CD14-positive monocyte (primary cell): ENCODE data around the gene TMEM252. TPM values are rescaled to one million over a fixed set of nuclear protein-coding genes. Genes with fewer than 3 reads are reported as not detected.

ENCODE experiments used
- DNase-seq, 3 donors: peaks; one replicate each; pipeline ENCODE4 v3.0.0-alpha.2; 2011 to 2022
- H2AFZ ChIP-seq: 2 replicates; pipeline ENCODE4 v1.6.0; 2012; ENCODE audit warnings: mild to moderate bottlenecking, low read depth, low read length, inconsistent platforms; ENCODE audit not compliant: insufficient read depth, poor library complexity, severe bottlenecking
- H3K27ac ChIP-seq, 2 donors: 1 replicate in 1 of 2; 2 replicates in 1 of 2; pipeline ENCODE4 v1.5.1; 2012 to 2013; ENCODE audit warnings: low read length in 2 of 2, control low read depth in 1 of 2, inconsistent platforms in 1 of 2, low read depth in 1 of 2, mild to moderate bottlenecking in 1 of 2
- H3K27me3 ChIP-seq, 2 donors: one replicate each; pipeline versions ENCODE4 v1.6.0 to v1.6.1; 2011 to 2013; ENCODE audit warnings: low read length in 2 of 2; ENCODE audit not compliant: control insufficient read depth in 2 of 2, insufficient read depth in 2 of 2
- H3K36me3 ChIP-seq, 2 donors: replicated peaks in 1 of 2; 1 replicate in 1 of 2; 2 replicates in 1 of 2; pipeline versions ENCODE4 v1.5.1 to v1.6.1; 2012 to 2013; ENCODE audit warnings: low read length in 2 of 2, control low read depth in 1 of 2, inconsistent platforms in 1 of 2, mild to moderate bottlenecking in 1 of 2; ENCODE audit not compliant: insufficient read depth in 2 of 2, control insufficient read depth in 1 of 2
- H3K4me1 ChIP-seq, 2 donors: 1 replicate in 1 of 2; 2 replicates in 1 of 2; pipeline versions ENCODE4 v1.5.1 to v1.6.1; 2012 to 2013; ENCODE audit warnings: low read length in 2 of 2, control low read depth in 1 of 2, inconsistent platforms in 1 of 2, mild to moderate bottlenecking in 1 of 2, moderate library complexity in 1 of 2; ENCODE audit not compliant: insufficient read depth in 2 of 2, control insufficient read depth in 1 of 2
- H3K4me2 ChIP-seq: replicated peaks from 2 replicates; pipeline ENCODE3; 2012; ENCODE audit warnings: low read length, moderate library complexity, mild to moderate bottlenecking; ENCODE audit not compliant: poor library complexity, severe bottlenecking; ENCODE audit errors: extremely low read depth
- H3K4me3 ChIP-seq, 3 experiments: fragments of 200-600 bp in 1 of 3; sonication (generic) in 1 of 3; replicated peaks in 1 of 3; 1 replicate in 2 of 3; 2 replicates in 1 of 3; pipeline ENCODE4 v1.5.1; 2011 to 2013; ENCODE audit warnings: low read length in 3 of 3, mild to moderate bottlenecking in 3 of 3, control low read depth in 2 of 3, low read depth in 2 of 3, inconsistent platforms in 1 of 3, moderate library complexity in 1 of 3
- H3K79me2 ChIP-seq: 2 replicates; pipeline ENCODE4 v1.6.0; 2012; ENCODE audit warnings: mild to moderate bottlenecking, control low read depth, inconsistent platforms, low read length, moderate library complexity; ENCODE audit not compliant: insufficient read depth
- H3K9ac ChIP-seq: 2 replicates; pipeline ENCODE4 v1.6.0; 2017; ENCODE audit warnings: low read length, mild to moderate bottlenecking; ENCODE audit not compliant: insufficient read depth, poor library complexity, severe bottlenecking
- H3K9me3 ChIP-seq, 2 donors: replicated peaks in 1 of 2; 1 replicate in 1 of 2; 2 replicates in 1 of 2; pipeline versions ENCODE4 v1.5.1 to v1.6.1; 2012 to 2013; ENCODE audit warnings: low read length in 2 of 2, control low read depth in 1 of 2; ENCODE audit not compliant: control insufficient read depth in 1 of 2, insufficient read depth in 1 of 2
- H4K20me1 ChIP-seq: 2 replicates; pipeline ENCODE4 v1.6.0; 2012; ENCODE audit warnings: mild to moderate bottlenecking, low read length, control low read depth, moderate library complexity; ENCODE audit not compliant: insufficient read depth
- H3K27ac Mint-ChIP-seq, 7 donors: one replicate each; pipeline ENCODE4 v1.8.0; 2020; ENCODE audit warnings: mild to moderate bottlenecking in 7 of 7, mixed read lengths in 7 of 7, moderate library complexity in 6 of 7, inconsistent platforms in 2 of 7
- H3K27me3 Mint-ChIP-seq, 3 donors: one replicate each; pipeline ENCODE4 v1.8.0; 2021 to 2022; ENCODE audit warnings: low read depth in 3 of 3, mild to moderate bottlenecking in 3 of 3, mixed read lengths in 3 of 3, moderate library complexity in 3 of 3, inconsistent platforms in 1 of 3
- H3K36me3 Mint-ChIP-seq, 2 donors: one replicate each; pipeline ENCODE4 v1.8.0; 2020; ENCODE audit warnings: mixed read lengths in 2 of 2, inconsistent platforms in 1 of 2, mild to moderate bottlenecking in 1 of 2
- H3K4me1 Mint-ChIP-seq: one replicate; pipeline ENCODE4 v1.8.0; 2020; ENCODE audit warnings: mild to moderate bottlenecking, mixed read lengths
- H3K4me3 Mint-ChIP-seq, 2 donors: one replicate each; pipeline ENCODE4 v1.8.0; 2020; ENCODE audit warnings: mild to moderate bottlenecking in 2 of 2, mixed read lengths in 2 of 2, moderate library complexity in 1 of 2
- H3K9me3 Mint-ChIP-seq, 7 donors: one replicate each; pipeline ENCODE4 v1.8.0; 2020 to 2022; ENCODE audit warnings: mixed read lengths in 7 of 7, mild to moderate bottlenecking in 6 of 7, moderate library complexity in 6 of 7, inconsistent platforms in 2 of 7
- CTCF ChIP-seq: fragments of 200-600 bp; IDR thresholded peaks from one replicate; pipeline ENCODE4 v1.8.0; 2022; ENCODE audit warnings: antibody characterized with exemption, mild to moderate bottlenecking
- WGBS: methylation state at CpG from one replicate; pipeline ENCODE4 v1.1.5; 2013; ENCODE audit warnings: missing lambda C conversion rate; ENCODE audit not compliant: insufficient coverage; 5-methylcytosine and 5-hydroxymethylcytosine counted together
- intact Hi-C, 2 donors: fragments of 100-400 bp; cut with micrococcal nuclease; formaldehyde crosslinking; loops; one replicate each; pipeline versions ENCODE4 v1.15.0 to v1.15.1; 2023
- polyA plus RNA-seq, 3 donors: library from polyadenylated mRNA; depleted of rRNA in 1 of 3; unstranded in 2 of 3; stranded (reverse) in 1 of 3; fragments of 300-500 nt in 2 of 3; fragments of >200 nt in 1 of 3; fragmentation: Illumina TruSeq in 2 of 3; gene quantifications; 1 replicate in 2 of 3; 2 replicates in 1 of 3; pipeline ENCODE4 v1.2.3, GENCODE V29; 2012 to 2021

The TMEM252 gene
- polyA plus RNA-seq, 3 donors: not detected

DNA sequence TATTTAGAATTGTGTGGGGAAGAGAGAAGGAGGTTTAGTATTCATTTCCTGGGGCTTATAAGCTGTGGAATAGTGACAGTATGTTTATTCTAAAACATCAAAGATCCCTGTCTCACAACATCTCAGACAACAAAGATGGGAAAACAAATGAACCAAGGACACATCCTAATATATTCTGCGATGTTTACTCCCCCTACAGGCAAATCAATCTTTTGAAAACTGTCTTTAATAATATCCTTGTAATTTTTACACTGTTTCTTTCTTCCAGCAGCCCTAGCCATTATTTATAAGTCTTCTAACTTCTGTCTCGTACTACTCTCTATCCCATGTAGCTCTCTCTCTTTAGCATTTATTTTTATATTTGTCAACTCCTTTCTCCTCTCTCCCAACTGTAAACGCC lies 33.5 kb upstream of the TMEM252 start:
- no peak overlapping the region for H3K9ac ChIP-seq
- peaks cover 10 to 16% (median 14%) of the 10 kb centered on the region in 7 donors for H3K9me3 Mint-ChIP-seq
- peaks cover 0 to 3% (median 0%) of the 10 kb centered on the region in 3 donors for H3K27me3 Mint-ChIP-seq
- no peak for DNase-seq
- no peak overlapping the region for H3K27ac Mint-ChIP-seq
- peaks cover 9 to 14% of the 10 kb centered on the region in 2 donors for H3K4me1 ChIP-seq
- H3K27ac ChIP-seq: no peak overlapping the region
- WGBS: 68% methylated on average over 2 of the region's 3 CpGs
- no peaks in the 10 kb centered on the region for H4K20me1 ChIP-seq
- H3K9me3 ChIP-seq: peaks cover 7 to 11% of the 10 kb centered on the region in 2 donors
- H3K36me3 ChIP-seq: no peaks in the 10 kb centered on the region
- no peaks in the 10 kb centered on the region for H3K79me2 ChIP-seq
- H3K4me2 ChIP-seq: no peak overlapping the region
- peak; percentile 5 for TF ChIP-seq CTCF
- no peak overlapping the region for H2AFZ ChIP-seq
- no peak overlapping the region for H3K4me3 ChIP-seq
- H3K4me1 Mint-ChIP-seq: peaks cover 18% of the 10 kb centered on the region
- H3K4me3 Mint-ChIP-seq: no peak overlapping the region
- H3K36me3 Mint-ChIP-seq: peaks cover 2 to 13% of the 10 kb centered on the region in 2 donors
- no peaks in the 10 kb centered on the region for H3K27me3 ChIP-seq
- intact Hi-C loops: loop anchor here (10.0 kb wide), 2 partner anchors 49 to 219 kb away; partner anchors contain the start of gene PGM5 (in 1 of the 2)

DNA sequence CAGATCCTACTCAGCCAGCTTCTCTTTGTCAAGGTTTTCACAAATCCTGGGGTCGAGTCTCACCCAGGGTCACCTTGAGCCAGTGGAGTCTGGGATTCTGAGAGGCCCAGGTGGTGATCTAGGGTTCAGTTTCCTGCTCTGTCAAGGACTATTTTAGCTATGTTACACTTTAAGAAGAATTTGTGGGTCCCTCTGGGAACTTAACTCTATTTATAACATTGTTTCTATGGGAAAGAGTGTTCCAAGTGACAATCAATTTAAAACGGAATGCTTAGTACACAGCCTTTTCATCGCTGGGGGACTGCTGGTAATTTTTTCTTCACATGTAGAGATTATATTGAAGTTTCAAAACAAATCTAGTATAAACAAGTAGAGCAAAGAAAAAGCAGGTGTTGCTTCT lies 26.9 kb upstream of the TMEM252 start:
- Mint-ChIP-seq H3K4me3 (no peak overlapping the region), H3K4me1 (peaks cover 60% of the 10 kb centered on the region), H3K27me3 (no peaks in the 10 kb centered on the region), H3K9me3 (peaks cover 8 to 14% (median 12%) of the 10 kb centered on the region in 7 donors), H3K27ac (peak overlapping the region in 2 of 7 donors; percentile 51 to 64), H3K36me3 (peaks cover 2 to 13% of the 10 kb centered on the region in 2 donors)
- no peaks in the 10 kb centered on the region for H3K36me3 ChIP-seq
- no peak overlapping the region for H3K27ac ChIP-seq
- no CpG with 5 or more reads among the region's 3 CpGs for WGBS
- no peak for DNase-seq
- H3K79me2 ChIP-seq: no peaks in the 10 kb centered on the region
- intact Hi-C loops: loop anchor here in 1 of 2 donors (10.0 kb wide), 1 partner anchor 63 kb away; no protein-coding TSS in a partner anchor
- no peak overlapping the region for H3K4me3 ChIP-seq
- no peak overlapping the region for H3K4me2 ChIP-seq
- H4K20me1 ChIP-seq: no peaks in the 10 kb centered on the region
- TF ChIP-seq CTCF: no peak
- no peak overlapping the region for H3K9ac ChIP-seq
- H3K4me1 ChIP-seq: peaks cover 34 to 42% of the 10 kb centered on the region in 2 donors
- no peak overlapping the region for H2AFZ ChIP-seq
- H3K27me3 ChIP-seq: no peaks in the 10 kb centered on the region
- peaks cover 7 to 11% of the 10 kb centered on the region in 2 donors for H3K9me3 ChIP-seq
